ENCODE measurements around the gene PSMD5. TPM values are rescaled to one million over a fixed set of nuclear protein-coding genes. Genes with fewer than 3 reads are reported as not detected.

PSMD5 gene
- total and polyA plus RNA-seq, 11 donors: 4.8 to 17.9 (median 13.4) TPM

GRCh38 chr9:120876842-120877240 is 34.1 kb upstream of the PSMD5 start, which contains the start of gene PHF19:
Gene PHF19, minus strand, starts transcription at chr9:120877188. Its CDS starts 2,447 bp downstream, at chr9:120874741.
- DNase-seq (peak in 4 of 5 donors; percentile 44 to 77 (median 48)), ATAC-seq (peak in 3 of 4 donors; percentile 14 to 35 (median 16))
- Histone ChIP-seq H3K4me1 (peaks cover 0 to 20% (median 6%) of the 10 kb centered on the region in 12 donors), H3K27me3 (no peaks in the 10 kb centered on the region), H3K4me3 (peak within 1 kb of the TSS; percentile 42 to 86 (median 75)), H3K9me3 (no peaks in the 10 kb centered on the region), H3K27ac (peak within 1 kb of the TSS; percentile 82 to 97 (median 92)), H3K36me3 (peaks cover 0 to 23% (median 4%) of the 10 kb centered on the region in 9 donors)
- no peak for TF ChIP-seq POLR2A (IDR thresholded peaks at IDR 0.05)
- TF ChIP-seq CTCF (IDR thresholded peaks at IDR 0.05): no peak
- intact Hi-C loops (cut with DNase I): loop anchor here (2.0 to 10.0 kb wide), 7 partner anchors 35 to 188 kb away; partner anchors contain the start of genes TRAF1 (in 2 of the 10), MEGF9 (in 1 of the 10) and PSMD5 (in 1 of the 10)
- WGBS, 4 donors: 0 to 1% (median 1%) methylated on average over 18 to 45 of the region's 45 CpGs

GRCh38 chr9:120875954-120876841 is 33.5 kb upstream of the PSMD5 start:
- intact Hi-C loops (cut with DNase I): loop anchor here (2.0 to 10.0 kb wide), 7 partner anchors 34 to 189 kb away; partner anchors contain the start of genes TRAF1 (in 2 of the 10), MEGF9 (in 1 of the 10) and PSMD5 (in 1 of the 10)
- peak overlapping the region; percentile 42 to 86 (median 75) for H3K4me3 ChIP-seq
- WGBS, 4 donors: 3 to 7% (median 4%) methylated on average over 32 to 65 of the region's 65 CpGs
- DNase-seq (peak; percentile 84 to 92 (median 88)), ATAC-seq (peak; percentile 38 to 84 (median 82))
- H3K9me3 ChIP-seq: no peaks in the 10 kb centered on the region
- H3K36me3 ChIP-seq: peaks cover 0 to 23% (median 4%) of the 10 kb centered on the region in 9 donors
- peaks cover 0 to 20% (median 6%) of the 10 kb centered on the region in 12 donors for H3K4me1 ChIP-seq
- peak in 1 of 12 donors; percentile 4 for TF ChIP-seq CTCF (IDR thresholded peaks at IDR 0.05)
- TF ChIP-seq POLR2A (IDR thresholded peaks at IDR 0.05): peak in 1 of 2 donors; percentile 43
- peak overlapping the region; percentile 82 to 97 (median 92) for H3K27ac ChIP-seq
- H3K27me3 ChIP-seq: no peaks in the 10 kb centered on the region

GRCh38 chr9:120875643-120875953 is 32.9 kb upstream of the PSMD5 start:
- no peak for ATAC-seq
- peaks cover 0 to 20% (median 6%) of the 10 kb centered on the region in 12 donors for H3K4me1 ChIP-seq
- peaks cover 0 to 23% (median 4%) of the 10 kb centered on the region in 9 donors for H3K36me3 ChIP-seq
- no peaks in the 10 kb centered on the region for H3K27me3 ChIP-seq
- H3K9me3 ChIP-seq: no peaks in the 10 kb centered on the region
- intact Hi-C loops (cut with DNase I): loop anchor here in 7 of 10 donors (5.0 to 10.0 kb wide), 6 partner anchors 33 to 189 kb away; partner anchors contain the start of genes TRAF1 (in 2 of the 7), MEGF9 (in 1 of the 7) and PSMD5 (in 1 of the 7)
- H3K27ac ChIP-seq: peak overlapping the region; percentile 82 to 97 (median 92)
- TF ChIP-seq POLR2A (IDR thresholded peaks at IDR 0.05): no peak
- no peak for TF ChIP-seq CTCF (IDR thresholded peaks at IDR 0.05)
- peak overlapping the region in 10 of 12 donors; percentile 56 to 86 (median 77) for H3K4me3 ChIP-seq
- WGBS, 4 donors: 69 to 78% (median 70%) methylated on average over 7 of the region's 7 CpGs
- DNase-seq: no peak

All from heart left ventricle (tissue), 16 donors.